Testis (tissue), 3 donors: ENCODE results near the gene CDC42BPB. TPM values are rescaled to one million over a fixed set of nuclear protein-coding genes. Genes with fewer than 3 reads are reported as not detected.

Experiments
- DNase-seq: peaks from one replicate; pipeline ENCODE4 v3.0.0-alpha.2; 2019
- H3K27ac ChIP-seq, 2 donors: fragments of 200-600 bp; sonication (generic); one replicate each; pipeline ENCODE4 v1.5.1; 2019
- H3K27me3 ChIP-seq: fragments of 200-600 bp; sonication (generic); one replicate; pipeline ENCODE4 v1.5.1; 2019
- H3K36me3 ChIP-seq: fragments of 200-600 bp; sonication (generic); one replicate; pipeline ENCODE4 v1.5.1; 2017; ENCODE audit warnings: low read depth; ENCODE audit errors: missing control alignments
- H3K4me1 ChIP-seq: fragments of 200-600 bp; sonication (generic); one replicate; pipeline ENCODE4 v1.5.1; 2019
- H3K4me3 ChIP-seq, 2 donors: fragments of 200-600 bp; sonication (generic); one replicate each; pipeline ENCODE4 v1.5.1; 2017 to 2019
- H3K9me3 ChIP-seq: fragments of 200-600 bp; sonication (generic); one replicate; pipeline ENCODE4 v1.5.1; 2017
- CTCF ChIP-seq, 3 experiments: fragments of 450-650 bp in 2 of 3; fragments of 200-600 bp in 1 of 3; sonication (generic) in 1 of 3; IDR thresholded peaks; one replicate each; pipeline ENCODE4 v1.5.1; 2016 to 2019; ENCODE audit warnings: antibody characterized with exemption in 3 of 3, mild to moderate bottlenecking in 2 of 3, moderate library complexity in 1 of 3
- POLR2A ChIP-seq: fragments of 450-650 bp; IDR thresholded peaks from one replicate; pipeline ENCODE4 v1.6.1; 2017; ENCODE audit warnings: antibody characterized with exemption, mild to moderate bottlenecking, moderate library complexity
- WGBS, 2 donors: methylation state at CpG; one replicate each; pipeline ENCODE4 v1.1.5; 2018; 5-methylcytosine and 5-hydroxymethylcytosine counted together
- intact Hi-C: fragments of 100-400 bp; cut with DNase I; formaldehyde crosslinking; loops from one replicate; pipeline ENCODE4 v1.15.1; 2023; ENCODE audit warnings: low total_unique reads
- polyA plus RNA-seq: library from polyadenylated mRNA; stranded (reverse); fragments of 350-450 nt; fragmentation: Illumina TruSeq; extraction: RNeasy Lipid Tissue Mini Kit (QIAGEN cat#74804); gene quantifications from one replicate; pipeline ENCODE4 v1.2.3, GENCODE V29; 2014; ENCODE audit warnings: low read depth, low replicate concordance; ENCODE audit not compliant: insufficient read depth
- total RNA-seq, 2 donors: library from RNA; depleted of rRNA; stranded (reverse); fragments of >200 nt; gene quantifications; one replicate each; pipeline ENCODE4 v1.2.3, GENCODE V29; 2016

The CDC42BPB gene
- total and polyA plus RNA-seq, 3 donors from 2014 or later, result 90.3 to 216 (median 201) TPM

- TF ChIP-seq CTCF (IDR thresholded peaks at IDR 0.05), result no peak
- TF ChIP-seq POLR2A, result no peak
- peaks cover 5% of the 10 kb centered on the region for H3K4me1 ChIP-seq
- no peak overlapping the region for H3K4me3 ChIP-seq
- no peaks in the 10 kb centered on the region for H3K27me3 ChIP-seq
- intact Hi-C loops, result no loop called here
- H3K9me3 ChIP-seq, result no peaks in the 10 kb centered on the region
- peak; percentile 88 for DNase-seq
- WGBS, 2 donors, result 42 to 56% methylated on average over 9 of the region's 9 CpGs
- no peaks in the 10 kb centered on the region for H3K36me3 ChIP-seq
- H3K27ac ChIP-seq, result no peak overlapping the region
These were observed 163.9 kb downstream of the CDC42BPB start for GRCh38 chr14:102893452-102893851.

DNA sequence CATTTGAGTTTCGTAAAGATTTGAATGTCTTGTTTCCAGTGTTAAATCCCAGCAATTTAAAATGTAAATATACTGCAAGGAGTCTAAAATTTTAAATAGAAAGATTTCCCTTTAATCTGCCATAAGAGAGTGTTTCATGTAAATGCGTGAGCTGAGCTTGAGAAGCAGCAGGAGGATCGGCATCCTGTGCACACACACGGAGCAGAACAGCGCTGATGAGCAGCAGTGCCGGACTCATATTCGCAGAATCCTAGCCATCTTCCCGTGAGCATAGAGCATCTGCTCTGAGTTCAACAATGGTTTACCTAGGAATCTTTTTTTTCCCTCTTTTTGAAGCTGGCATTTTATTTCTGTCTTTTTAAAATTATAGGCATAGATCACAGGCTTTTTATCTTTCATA is 164.7 kb downstream of the CDC42BPB start:
- 93 to 96% methylated on average over 8 of the region's 8 CpGs for WGBS, 2 donors
- DNase-seq, result no peak

DNA sequence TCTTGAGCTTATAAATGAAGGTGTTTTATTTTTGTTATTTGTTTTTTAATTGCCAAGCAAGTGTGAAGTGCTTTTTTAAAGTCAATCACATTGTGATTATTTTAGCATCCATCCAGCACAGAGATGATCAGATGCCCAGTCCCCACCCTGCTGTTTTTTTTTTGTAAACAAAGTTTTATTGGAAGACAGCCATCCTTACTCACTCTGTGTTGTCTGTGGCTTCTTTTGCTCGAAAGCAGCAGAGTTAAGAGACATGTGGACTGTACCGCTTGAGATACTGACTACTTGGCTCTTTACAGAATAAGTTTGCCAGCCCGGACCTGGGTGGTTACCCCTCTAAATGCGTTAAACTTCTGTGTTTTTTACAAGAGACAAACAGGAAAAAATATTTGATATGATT is 165.8 kb downstream of the CDC42BPB start:
- Histone ChIP-seq H3K9me3 (no peaks in the 10 kb centered on the region), H3K36me3 (no peaks in the 10 kb centered on the region), H3K27ac (no peak overlapping the region), H3K27me3 (no peaks in the 10 kb centered on the region), H3K4me3 (no peak overlapping the region), H3K4me1 (no peaks in the 10 kb centered on the region)
- intact Hi-C loops, result no loop called here
- no peak for DNase-seq
- TF ChIP-seq POLR2A (no peak), CTCF (IDR thresholded peaks at IDR 0.05) (no peak)
- 62 to 68% methylated on average over 4 of the region's 4 CpGs for WGBS, 2 donors

More for the DNA sequence above, 164.7 kb downstream of the CDC42BPB start:
- no peaks in the 10 kb centered on the region for H3K36me3 ChIP-seq
- H3K9me3 ChIP-seq, result no peaks in the 10 kb centered on the region
- no peak overlapping the region for H3K27ac ChIP-seq
- H3K4me3 ChIP-seq, result no peak overlapping the region
- no peaks in the 10 kb centered on the region for H3K27me3 ChIP-seq
- TF ChIP-seq POLR2A (no peak), CTCF (IDR thresholded peaks at IDR 0.05) (no peak)
- intact Hi-C loops, result no loop called here
- H3K4me1 ChIP-seq, result peaks cover 3% of the 10 kb centered on the region

DNA sequence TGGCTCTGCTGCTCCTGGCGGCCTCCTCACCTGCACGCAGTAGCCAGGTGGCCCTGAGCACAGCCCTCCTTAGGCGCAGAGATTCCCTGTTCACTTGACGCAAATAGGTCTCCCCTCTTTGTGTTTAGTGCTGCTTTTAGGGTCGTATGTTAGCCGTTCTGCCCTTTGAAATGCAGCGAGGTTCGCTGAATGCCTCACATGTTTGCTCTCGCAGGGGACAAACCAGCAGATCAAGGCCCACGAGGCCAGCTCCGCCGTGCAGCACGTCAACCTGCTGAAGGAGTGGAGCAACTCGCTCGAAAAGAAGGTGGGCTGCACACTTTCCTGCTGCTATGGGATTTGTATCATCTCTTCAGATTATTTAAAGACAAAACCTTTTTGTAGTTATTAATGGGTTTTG is 166.2 kb downstream of the CDC42BPB start:
- 89 to 92% methylated on average over 14 to 15 of the region's 15 CpGs for WGBS, 2 donors
- no peaks in the 10 kb centered on the region for H3K27me3 ChIP-seq
- H3K27ac ChIP-seq, result no peak overlapping the region
- H3K36me3 ChIP-seq, result no peaks in the 10 kb centered on the region
- TF ChIP-seq CTCF (IDR thresholded peaks at IDR 0.05) (no peak), POLR2A (no peak)
- no peak overlapping the region for H3K4me3 ChIP-seq
- no peak for DNase-seq
- no peaks in the 10 kb centered on the region for H3K4me1 ChIP-seq
- no peaks in the 10 kb centered on the region for H3K9me3 ChIP-seq
- intact Hi-C loops, result no loop called here

DNA sequence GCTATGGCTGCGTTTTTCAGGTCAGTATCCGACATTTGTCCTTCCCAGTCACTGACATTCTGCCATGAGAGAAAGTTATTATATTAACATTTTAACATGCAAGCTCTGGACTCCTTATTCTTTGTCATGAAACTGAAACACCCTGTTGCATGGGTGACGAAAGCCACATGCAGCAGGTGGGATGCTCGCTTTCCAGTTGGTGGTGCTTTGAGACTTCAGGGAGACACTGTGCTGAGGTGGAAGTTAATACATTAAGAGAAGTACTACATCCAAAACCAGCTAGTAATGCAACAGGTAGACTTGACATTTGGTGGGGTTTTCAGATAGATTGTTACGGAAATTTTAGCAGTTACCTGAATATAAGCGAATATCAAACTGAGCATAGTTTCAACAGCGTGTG is 167.7 kb downstream of the CDC42BPB start:
- H3K4me1 ChIP-seq, result no peaks in the 10 kb centered on the region
- intact Hi-C loops, result no loop called here
- no peak for DNase-seq
- no peaks in the 10 kb centered on the region for H3K9me3 ChIP-seq
- H3K36me3 ChIP-seq, result no peaks in the 10 kb centered on the region
- WGBS, 2 donors, result 86 to 95% methylated on average over 7 of the region's 7 CpGs
- no peaks in the 10 kb centered on the region for H3K27me3 ChIP-seq
- H3K27ac ChIP-seq, result no peak overlapping the region
- no peak overlapping the region for H3K4me3 ChIP-seq
- TF ChIP-seq CTCF (IDR thresholded peaks at IDR 0.05) (no peak), POLR2A (no peak)
